HCEC 1CT (cell line): Measurements from ENCODE around the gene KLF2.
A peak's percentile ranks its signal among the peaks of the same experiment; 100 is the strongest.

Experiments used
- DNase-seq: peaks from one replicate; pipeline ENCODE4 v3.0.0-alpha.2; 2017

KLF2 gene

DNA sequence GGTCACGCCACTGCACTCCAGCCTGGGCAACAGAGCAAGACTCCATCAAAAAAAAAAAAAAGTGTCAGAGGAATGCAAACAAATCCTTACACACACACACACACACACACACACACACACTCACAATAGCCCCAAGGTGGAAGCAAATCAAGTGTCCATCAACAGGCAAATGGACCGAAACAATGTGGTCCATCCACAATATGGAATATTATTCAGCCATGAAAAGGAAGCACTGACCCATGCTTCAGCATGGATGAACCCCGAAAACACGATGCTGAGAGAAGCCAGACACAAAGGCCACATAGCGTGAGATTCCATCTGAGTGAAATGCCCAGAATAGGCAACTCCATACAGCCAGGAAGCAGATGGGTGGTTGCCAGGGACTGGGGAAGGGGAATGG, 16.5 kb upstream of the KLF2 start:
- DNase-seq = no peak

DNA sequence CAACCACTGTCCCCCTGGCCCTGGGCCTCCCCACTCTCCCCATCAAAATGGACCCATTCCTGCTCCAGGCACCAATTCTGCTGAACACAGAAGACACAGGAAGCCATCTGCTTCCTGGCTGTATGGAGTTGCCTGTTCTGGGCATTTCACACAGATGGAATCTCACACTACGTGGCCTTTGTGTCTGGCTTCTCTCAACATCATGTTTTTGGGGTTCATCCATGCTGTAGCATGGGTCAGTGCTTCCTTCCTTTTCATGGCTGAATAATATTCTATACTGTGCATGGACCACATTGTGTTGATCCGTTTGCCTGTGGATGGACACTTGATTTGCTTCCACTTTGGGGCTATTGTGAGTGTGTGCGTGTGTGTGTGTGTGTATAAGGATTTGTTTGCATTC, 15.0 kb upstream of the KLF2 start:
- DNase-seq = no peak

DNA sequence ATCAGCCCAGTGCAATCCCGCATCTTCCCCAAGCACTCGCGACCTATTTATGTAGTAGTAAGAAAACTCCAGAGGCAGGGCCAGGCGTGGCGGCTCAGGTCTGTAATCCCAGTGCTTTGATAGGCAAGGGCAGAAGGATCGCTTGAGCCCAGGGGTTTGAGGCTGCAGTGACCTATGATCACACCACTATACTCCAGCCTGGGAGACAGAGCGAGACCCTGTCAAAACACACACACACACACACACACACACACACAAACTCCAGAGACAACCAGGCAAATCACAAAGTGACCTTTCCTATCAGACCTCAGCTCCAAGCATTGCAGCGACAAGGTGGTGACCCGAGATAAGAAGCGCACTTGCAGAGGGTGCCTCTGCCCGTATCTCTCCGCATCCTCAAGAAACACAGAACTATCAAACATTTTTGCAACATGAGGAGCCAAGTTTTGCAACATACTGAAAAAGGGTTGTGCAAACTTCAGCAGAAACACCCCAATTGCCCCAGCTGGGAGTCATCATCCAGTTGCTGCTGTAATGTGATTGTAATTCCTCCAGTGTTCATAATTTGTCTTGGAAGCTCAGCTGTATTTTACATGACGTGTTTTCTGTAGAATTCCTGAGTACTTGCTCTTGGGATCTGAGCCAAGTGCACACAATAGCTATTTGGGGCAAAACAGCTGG, 8.7 kb upstream of the KLF2 start:
- peak; percentile 99 for DNase-seq

DNA sequence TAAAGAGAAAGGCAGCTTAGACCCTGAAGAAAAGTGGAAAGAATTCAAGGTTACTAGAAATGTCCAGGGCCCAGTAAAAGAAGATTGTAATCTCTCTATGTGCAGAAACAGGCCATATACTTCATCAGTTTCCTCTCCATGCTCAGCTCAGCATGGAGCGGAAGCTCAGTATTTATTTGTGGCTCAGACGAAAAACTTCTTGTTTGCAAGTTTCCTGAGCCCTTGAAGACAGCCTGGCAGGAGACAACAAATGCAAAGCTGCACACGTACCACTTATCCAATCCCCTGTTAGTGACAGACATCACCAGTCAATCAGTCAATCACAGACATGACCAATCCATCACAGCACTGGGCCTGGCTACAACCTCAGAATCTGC, 8.1 kb upstream of the KLF2 start:
- peak; percentile 28 for DNase-seq

DNA sequence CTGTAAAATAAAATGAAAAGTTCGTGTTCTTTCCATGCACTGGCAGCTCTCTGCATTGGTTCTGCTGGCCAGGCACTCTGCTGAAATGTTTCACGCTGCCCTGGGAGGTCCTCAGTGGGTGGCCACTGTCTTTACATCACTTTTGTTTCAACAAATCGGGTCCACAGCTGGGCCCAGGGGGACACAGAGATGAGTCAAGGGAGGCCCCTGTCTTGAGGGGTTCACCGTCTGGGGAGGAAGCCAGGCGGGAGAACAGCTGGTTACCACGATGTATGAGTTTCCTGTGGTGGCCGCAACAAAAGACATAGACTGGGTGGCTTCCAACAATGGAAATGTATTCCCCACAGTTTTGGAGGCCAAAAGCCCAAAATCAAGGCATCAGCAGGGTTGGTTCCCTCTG, 5.1 kb upstream of the KLF2 start:
- no peak for DNase-seq

DNA sequence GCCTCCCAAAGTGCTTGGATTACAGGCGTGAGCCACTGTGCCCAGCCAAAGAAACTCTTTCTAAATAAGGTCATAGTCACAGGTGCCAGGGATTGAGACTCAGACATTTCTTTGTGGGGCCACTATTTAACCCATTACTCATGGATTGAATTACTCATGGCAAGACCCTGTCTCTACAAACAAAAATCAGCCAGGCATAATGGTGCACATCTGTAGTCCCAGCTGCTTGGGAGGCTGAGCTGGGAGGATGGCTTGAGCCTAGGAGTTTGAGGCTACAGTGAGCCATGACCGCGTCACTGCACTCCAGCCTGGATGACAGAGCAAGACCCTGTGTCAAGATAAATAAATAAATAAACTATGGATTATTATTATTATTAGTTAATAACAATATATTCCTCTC, 3.6 kb upstream of the KLF2 start:
- no peak for DNase-seq

DNA sequence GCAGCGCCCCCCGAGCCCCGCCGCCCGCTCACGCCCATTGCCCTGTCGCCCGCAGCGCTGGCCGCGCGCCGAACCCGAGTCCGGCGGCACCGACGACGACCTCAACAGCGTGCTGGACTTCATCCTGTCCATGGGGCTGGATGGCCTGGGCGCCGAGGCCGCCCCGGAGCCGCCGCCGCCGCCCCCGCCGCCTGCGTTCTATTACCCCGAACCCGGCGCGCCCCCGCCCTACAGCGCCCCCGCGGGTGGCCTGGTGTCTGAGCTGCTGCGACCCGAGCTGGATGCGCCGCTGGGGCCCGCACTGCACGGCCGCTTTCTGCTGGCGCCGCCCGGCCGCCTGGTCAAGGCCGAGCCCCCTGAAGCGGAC, 518 bp downstream of the KLF2 start:
- DNase-seq = no peak

DNA sequence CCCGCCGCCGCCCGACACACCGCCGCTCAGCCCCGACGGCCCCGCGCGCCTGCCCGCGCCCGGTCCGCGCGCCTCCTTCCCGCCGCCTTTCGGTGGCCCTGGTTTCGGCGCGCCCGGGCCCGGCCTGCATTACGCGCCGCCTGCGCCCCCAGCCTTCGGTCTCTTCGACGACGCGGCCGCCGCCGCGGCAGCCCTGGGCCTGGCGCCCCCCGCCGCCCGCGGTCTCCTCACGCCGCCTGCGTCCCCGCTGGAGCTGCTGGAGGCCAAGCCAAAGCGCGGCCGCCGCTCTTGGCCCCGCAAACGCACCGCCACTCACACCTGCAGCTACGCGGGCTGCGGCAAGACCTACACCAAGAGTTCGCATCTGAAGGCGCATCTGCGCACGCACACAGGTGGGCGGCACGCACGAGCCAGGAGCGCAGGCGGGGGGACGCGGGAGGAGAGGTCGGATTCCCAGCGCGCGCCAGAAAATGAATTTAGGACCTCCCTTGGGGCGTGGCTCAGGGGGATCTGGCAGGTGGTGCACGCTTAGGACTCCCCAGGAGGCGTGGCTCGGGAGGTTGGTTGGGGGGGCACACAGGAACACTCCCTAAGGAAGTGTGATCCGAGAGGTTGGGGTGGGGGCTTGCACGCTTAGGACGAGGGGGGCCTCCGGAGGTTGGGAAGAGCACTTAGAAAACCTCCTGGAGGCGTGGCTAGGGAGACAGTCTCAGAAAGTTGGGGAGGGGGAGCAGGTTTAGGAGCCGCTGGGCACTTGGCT, 1.2 kb downstream of the KLF2 start:
- DNase-seq = no peak

DNA sequence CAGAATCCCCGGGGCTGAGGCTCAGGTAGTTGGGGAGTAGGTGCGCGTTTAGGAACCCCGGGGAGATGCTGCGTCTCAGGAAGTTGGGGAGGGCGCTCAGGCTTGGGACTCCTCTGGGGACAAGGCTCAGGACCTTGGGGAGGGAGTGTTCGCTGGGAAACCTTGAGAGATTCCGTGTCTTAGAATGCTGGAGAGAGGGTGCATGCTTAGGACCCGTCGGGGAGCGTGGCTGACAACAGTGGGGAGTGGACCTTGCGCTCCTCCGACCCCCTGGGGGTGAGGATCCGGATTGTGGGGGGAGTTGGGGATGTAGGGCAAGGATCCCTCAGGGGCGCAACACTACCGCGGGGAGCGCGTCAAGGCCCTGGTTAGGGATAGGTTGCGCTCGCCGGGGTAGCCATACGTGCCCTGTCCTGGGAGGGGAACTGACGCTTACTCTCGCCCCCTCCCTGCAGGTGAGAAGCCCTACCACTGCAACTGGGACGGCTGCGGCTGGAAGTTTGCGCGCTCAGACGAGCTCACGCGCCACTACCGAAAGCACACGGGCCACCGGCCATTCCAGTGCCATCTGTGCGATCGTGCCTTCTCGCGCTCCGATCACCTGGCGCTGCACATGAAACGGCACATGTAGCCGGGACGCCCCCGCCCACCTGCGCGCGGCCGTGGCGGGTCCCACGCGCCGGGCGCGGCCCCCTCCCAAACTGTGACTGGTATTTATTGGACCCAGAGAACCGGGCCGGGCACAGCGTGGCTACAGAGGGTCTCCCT, 2.0 kb downstream of the KLF2 start:
- no peak for DNase-seq

DNA sequence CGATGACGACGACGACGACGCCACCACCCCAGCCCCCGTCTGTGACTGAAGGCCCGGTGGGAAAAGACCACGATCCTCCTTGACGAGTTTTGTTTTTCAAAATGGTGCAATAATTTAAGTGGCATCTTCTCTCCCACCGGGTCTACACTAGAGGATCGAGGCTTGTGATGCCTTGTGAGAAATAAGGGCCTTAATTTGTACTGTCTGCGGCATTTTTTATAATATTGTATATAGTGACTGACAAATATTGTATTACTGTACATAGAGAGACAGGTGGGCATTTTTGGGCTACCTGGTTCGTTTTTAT, 2.5 kb downstream of the KLF2 start:
- no peak for DNase-seq

DNA sequence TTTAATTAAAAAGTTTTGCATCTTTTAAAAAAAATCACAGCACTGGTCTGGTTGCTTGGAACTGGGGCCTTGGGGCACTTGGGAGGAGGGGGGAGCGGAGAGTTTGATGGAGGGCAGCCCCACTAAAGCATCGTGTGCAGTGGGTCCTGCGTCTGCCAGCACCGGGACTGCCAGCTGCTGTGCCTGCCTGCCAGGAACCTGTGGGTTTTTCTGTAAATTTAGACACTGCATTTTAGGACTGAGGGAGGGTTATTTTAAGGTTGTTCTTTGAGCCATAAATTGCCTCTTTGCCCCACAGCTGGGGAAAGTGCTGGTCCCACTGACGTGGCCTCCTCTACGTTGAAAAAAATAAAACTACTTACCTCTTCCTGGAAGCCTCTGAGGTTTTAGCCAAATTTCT, 2.9 kb downstream of the KLF2 start:
- no peak for DNase-seq

DNA sequence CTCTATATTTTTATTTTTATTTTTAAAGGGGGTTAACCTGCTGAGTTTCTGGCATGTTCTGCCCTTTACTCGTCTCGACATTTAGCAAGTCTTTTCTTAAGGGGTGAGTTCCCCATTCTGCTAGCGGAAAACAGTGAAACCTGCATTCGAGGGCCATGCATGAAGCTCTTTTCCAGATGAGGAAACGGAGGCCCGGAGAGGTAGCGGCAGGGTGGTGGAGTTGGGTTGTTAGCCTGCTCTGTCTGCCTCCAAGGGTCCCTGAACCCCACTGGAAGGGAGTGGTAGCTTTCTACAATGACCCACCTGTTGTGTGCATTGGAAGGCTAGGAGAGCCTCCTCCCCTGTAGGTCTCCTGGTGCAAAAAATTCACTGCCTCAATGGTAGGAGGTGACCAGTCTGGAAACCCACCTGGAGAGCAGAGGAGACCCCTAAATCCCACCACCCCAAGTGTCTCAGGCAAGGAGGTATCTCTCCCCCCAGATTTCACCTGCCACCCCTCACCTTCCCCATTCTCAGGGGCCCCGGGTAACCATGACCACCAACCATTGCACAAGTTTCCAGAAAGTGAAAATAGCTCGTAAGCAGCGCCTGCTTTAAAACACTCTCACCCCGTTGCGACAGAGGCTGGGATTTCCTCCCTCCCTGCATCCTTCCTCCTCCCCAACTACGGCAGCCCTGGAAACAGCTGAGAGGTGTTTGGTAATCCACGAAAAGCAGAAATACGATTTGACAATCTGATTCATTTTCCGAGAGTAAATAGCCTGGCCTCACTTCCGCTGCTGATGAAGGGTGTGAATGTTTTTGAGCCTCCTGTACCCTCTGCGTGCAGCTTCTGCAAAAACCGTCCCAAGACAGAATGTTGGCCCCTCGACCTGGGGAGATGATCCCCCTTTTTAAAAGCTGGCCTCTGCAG, 3.5 kb downstream of the KLF2 start:
- DNase-seq = peak; percentile 88

DNA sequence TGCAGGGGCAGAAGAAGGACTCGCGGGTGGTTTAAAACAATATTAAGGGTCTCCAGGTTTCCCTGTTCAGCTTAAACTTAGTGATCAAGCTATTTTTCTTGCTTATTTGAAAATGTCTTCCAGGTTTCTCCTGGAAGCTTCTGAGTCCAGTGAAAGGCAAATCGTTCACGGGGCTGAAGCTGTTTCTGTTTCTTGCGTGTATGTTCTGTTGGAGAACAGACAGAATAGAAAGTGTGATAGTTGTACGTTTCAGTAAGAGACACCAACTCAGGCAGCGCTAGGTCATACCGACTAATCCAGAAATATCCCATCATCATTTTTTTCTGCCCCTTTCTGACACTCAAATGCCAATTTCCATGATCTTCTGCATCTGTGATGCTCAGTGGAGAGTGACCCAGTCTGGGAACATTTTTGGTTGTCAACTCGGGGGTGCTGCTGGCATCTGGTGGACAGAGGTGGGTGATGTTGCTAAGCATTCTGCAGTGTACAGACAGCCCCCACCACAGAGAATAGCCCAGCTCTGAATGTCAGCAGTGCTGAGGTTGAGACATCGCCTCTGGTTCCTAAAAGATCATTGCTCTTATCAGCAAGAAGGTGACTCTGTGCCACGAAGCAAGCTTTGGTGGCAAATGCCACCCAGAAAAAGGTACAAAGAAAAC, 4.3 kb downstream of the KLF2 start:
- DNase-seq = no peak

DNA sequence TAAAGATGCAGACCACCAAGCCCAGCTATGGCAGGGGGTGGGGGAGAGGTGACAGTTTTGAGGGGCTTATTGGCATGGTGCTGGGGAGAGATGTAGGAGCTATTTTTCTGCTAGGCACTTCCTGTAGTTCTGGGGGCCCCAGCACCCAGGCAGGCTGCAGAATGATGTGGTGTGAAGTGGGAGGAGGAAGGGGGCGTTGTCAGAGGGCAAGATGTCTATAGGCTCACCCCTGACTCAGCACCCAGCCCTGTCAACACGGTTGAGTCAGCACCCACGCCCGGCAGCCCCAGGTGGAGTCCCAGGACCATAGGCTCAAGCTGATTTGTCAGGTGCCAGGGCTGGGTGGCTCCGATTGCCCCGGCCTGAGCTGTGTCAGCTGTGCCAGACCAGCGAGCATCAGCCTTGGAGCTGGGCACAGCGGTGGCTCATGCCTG, 5.8 kb downstream of the KLF2 start:
- DNase-seq = peak; percentile 81

DNA sequence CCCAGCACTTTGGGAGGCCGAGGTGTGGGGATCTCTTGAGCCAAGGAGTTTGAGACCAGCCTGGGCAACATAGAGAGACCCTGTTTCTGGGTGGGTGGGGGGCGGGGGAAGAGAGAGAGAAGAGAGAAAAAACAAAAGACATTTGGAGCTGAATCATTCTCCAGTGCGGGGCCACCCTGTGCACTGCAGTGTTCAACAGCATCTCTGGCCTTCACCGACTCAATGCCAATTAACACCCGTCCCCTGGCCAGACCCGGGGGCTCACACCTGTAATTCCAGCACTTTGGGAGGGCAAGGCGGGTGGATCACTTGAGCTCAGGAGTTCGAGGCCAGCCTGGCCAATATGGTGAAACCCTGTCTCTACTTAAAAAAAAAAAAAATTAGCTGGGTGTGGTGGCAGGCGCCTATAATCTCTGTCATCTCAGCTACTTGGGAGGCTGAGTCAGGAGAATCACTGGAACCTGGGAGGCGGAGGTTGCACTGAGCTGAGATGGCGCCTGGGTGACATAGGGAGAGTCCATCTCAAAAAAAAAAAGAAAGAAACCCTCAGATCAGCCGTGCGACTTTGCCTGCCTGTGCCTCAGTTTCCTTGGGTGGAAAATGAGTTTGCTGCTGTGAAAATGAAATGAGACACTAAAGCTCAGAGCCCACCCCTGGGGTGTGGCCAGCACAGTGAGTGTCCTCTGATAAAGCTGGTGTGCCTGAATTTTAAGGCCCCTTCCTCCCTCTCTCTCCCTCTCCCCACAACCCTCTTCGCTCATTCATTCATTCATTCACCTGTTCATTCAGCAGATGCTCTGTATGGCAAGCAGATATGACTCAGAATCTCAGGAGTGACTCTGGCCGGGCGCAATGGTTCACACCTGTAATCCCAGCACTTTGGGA, 6.4 kb downstream of the KLF2 start:
- DNase-seq = no peak

DNA sequence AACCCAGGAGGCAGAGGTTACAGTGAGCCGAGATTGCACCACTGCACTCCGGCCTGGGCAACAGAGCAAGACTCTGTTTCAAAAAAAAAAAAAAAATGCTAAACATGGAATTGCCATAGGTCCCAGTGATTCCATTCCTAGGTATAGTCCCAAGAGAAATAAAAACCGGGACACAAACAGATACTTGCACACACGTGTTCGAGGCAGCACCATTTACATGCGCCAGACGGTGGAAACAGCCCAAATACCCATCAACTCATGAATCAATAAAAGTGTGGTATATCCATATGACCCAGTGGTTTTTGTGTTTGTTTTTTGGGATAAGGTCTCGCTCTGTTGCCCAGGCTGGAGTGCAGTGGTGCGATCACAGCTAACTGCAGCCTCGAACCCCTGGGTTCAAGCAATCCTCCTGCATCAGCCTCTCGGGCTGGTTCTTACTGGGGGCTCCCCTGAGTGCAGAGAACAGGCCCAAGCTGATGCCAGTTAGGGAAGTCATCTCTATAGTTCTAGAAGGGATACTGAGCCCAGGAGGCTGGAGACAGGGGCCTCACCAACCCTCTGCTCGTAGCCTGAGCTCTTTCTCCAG, 8.5 kb downstream of the KLF2 start:
- DNase-seq = no peak

DNA sequence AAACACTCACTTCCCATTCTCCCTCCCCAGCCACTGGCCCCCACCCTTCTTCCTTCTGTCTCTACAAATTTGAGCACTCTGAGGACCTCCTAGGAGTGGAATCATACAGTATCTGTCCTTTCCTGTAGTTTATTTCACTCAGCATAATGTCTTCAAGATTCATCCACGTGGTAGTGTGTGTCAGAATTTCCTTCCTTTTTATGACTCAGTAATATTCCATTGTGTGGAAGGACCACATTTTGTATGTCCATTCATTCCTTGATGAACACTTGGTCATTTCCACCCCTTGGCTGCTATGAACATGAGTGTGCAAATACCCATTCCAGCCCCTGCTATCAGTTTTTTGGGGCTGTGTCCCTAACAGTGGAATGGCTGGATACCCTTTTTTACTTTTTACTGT, 9.8 kb downstream of the KLF2 start:
- no peak for DNase-seq

DNA sequence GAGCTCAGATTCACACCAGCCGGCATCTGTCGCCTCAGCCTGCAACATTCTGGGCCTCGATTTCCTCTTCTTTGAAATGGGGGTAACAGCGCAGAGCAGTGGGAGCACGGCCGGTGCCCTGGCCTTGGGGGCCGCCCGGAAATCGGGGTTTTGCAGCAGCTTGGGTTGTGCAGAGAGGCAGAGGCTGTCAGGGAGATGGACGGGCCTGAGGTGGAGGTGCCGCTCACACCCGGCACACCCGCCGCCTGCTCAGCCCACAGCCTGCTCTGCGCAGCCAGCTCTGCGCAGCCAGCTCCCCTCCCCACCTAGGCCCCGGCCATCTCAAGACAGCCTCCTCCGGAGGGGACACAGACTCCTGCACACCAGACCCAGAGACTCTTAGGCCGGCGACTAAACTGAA, 10.6 kb downstream of the KLF2 start:
- DNase-seq = no peak

DNA sequence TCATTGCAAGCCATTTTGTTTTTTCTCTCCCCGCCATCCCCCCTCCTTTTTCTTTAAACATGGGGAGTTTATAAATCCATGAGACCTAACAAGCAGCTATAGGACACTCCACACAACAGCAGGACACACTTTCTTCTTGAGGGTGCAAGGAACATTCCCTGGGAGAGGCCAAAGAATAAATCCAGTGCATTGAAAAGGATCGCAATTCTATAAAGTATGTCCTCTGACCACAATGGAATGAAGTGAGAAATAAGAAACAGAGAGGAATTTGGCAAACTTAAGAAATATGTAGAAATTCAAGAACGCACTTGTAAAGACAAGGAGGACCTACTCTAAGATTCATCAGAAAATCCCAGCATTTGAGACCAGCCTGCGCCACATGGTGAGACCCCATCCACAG, 11.9 kb downstream of the KLF2 start:
- no peak for DNase-seq

DNA sequence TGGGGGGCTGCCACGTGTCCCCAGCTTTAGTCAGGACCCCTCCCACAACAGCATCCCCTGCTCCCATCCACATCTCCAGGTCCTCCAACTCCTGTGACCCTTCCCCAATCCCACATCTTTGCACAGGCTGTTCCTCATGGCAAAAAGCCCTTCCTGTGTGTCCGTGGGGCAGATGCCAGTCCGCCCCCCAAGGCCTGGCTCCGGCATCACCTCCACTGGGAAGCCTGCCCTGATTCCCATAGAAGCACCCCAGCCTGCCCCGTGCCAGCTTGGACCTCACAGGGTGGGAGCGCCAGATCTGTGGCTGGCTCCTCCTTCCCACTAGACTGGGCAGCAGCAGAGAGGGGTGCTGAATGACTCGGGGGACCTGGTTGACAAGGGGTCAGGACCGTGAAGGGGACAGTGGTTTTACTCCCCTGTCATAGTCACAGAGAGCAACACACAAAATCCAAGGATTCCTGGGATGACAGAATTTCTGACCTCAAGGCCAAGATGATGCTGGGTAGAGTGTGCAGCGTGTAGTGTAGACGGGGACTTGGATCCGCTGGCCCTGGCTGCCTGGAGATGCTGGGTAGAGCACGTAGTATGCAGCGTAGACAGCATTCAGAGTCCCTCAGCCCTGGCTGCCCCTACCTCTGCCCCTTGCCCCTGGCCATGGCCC, 13.3 kb downstream of the KLF2 start:
- no peak for DNase-seq
